SJSA1 (cell line): ENCODE measurements around the gene SARM1. TPM values are rescaled to one million over a fixed set of nuclear protein-coding genes. Genes with fewer than 3 reads are reported as not detected.

ENCODE experiments used
- total RNA-seq: library from RNA; depleted of rRNA; stranded (reverse); fragments of >200 nt; shearing (Covaris generic); gene quantifications from 2 replicates; pipeline ENCODE4 v1.2.3, GENCODE V29; 2014; rRNA removed

SARM1 gene
- total RNA-seq, 1 experiment from 2014 or later: 10.8 TPM

Other genes with a start within 250 kb of the SARM1 start
- gene TMEM97, start 52.5 kb upstream of the SARM1 start, total RNA-seq: 51.0 and 61.5 TPM in 2 replicates
- gene IFT20, start 36.2 kb upstream of the SARM1 start, total RNA-seq: 40.2 and 52.1 TPM in 2 replicates
- 30.0 and 30.1 TPM in 2 replicates for gene TNFAIP1, start 35.9 kb upstream of the SARM1 start, total RNA-seq
- gene POLDIP2, start 14.2 kb upstream of the SARM1 start, total RNA-seq: 110 and 125 TPM in 2 replicates
- gene SEBOX, start 6.5 kb upstream of the SARM1 start, total RNA-seq: not detected in 2 replicates
- gene VTN, start 1.4 kb upstream of the SARM1 start, total RNA-seq: 0.08 TPM in 1 of 2 replicates, not detected in the other
- 1.8 and 2.5 TPM in 2 replicates for gene SLC46A1, start 34.5 kb downstream of the SARM1 start, total RNA-seq
- gene SLC13A2, start 102.0 kb downstream of the SARM1 start, total RNA-seq: not detected in 2 replicates
- gene FOXN1, start 134.7 kb downstream of the SARM1 start, total RNA-seq: not detected in 2 replicates
- 19.7 and 27.2 TPM in 2 replicates for gene UNC119, start 180.9 kb downstream of the SARM1 start, total RNA-seq
- 40.8 and 81.8 TPM in 2 replicates for gene PIGS, start 199.8 kb downstream of the SARM1 start, total RNA-seq
- 6.1 and 9.4 TPM in 2 replicates for gene ALDOC, start 205.2 kb downstream of the SARM1 start, total RNA-seq
- gene SPAG5, start 227.3 kb downstream of the SARM1 start, total RNA-seq: 105 and 108 TPM in 2 replicates
- 5.0 TPM in 1 of 2 replicates, not detected in the other for gene RSKR, start 242.5 kb downstream of the SARM1 start, total RNA-seq